HepG2 (cell line): ENCODE data around the gene ACOXL. TPM values are rescaled to one million over a fixed set of nuclear protein-coding genes. Genes with fewer than 3 reads are reported as not detected.

Source experiments
- AGO1 ChIP-seq: fragments of 200-400 bp; formaldehyde crosslinking; IDR thresholded peaks from 2 replicates; pipeline ENCODE4 v1.6.1; 2017; ENCODE audit warnings: mild to moderate bottlenecking, low read depth, low read length, moderate library complexity; ENCODE audit not compliant: poor library complexity, severe bottlenecking
- MYC ChIP-seq: sonication (generic); formaldehyde crosslinking; IDR thresholded peaks from 2 replicates; pipeline ENCODE4 v1.9.0; 2021; ENCODE audit warnings: missing genetic modification reagents, borderline replicate concordance
- ZMAT3 ChIP-seq: sonication (generic); formaldehyde crosslinking; conservative IDR thresholded peaks from 2 replicates; pipeline ENCODE4 v1.7.0; 2021; ENCODE audit warnings: missing genetic modification reagents
- ZNF101 ChIP-seq: sonication (generic); formaldehyde crosslinking; IDR thresholded peaks from 2 replicates; pipeline ENCODE4 v1.4.0; 2020; ENCODE audit warnings: mild to moderate bottlenecking, low read depth, missing genetic modification reagents, borderline replicate concordance
- polyA plus RNA-seq, 8 experiments: library from polyadenylated mRNA; depleted of rRNA in 3 of 8; stranded (reverse) in 7 of 8; unstranded in 1 of 8; fragments of >200 nt; fragmentation: Illumina TruSeq in 4 of 8; extraction: Trizol in 4 of 8; gene quantifications; 2 replicates each; pipeline versions ENCODE4 v1.2.1 to v1.2.3, GENCODE V29; 2011 to 2016; ENCODE audit warnings: low read depth in 4 of 8, missing spikeins in 1 of 8, mixed read lengths in 1 of 8; ENCODE audit not compliant: insufficient read depth in 1 of 8
- total RNA-seq, 5 experiments: library from RNA; depleted of rRNA; stranded (reverse); fragments of >200 nt; fragmentation: Illumina TruSeq; extraction: Trizol; gene quantifications; 2 replicates each; pipeline ENCODE4 v1.2.3, GENCODE V29; 2016; ENCODE audit warnings: low read depth in 1 of 5
- TF ChIP-seq, protein P1 (sequence below): sonication (generic); formaldehyde crosslinking; IDR thresholded peaks from 2 replicates; pipeline ENCODE4 v1.4.0; 2020; ENCODE audit warnings: mild to moderate bottlenecking, missing genetic modification reagents
- TF ChIP-seq, protein P2 (sequence below), 2 experiments: sonication (generic) in 1 of 2; formaldehyde crosslinking in 1 of 2; IDR thresholded peaks; 2 replicates each; pipeline versions ENCODE4 v1.4.0 to v1.6.1; 2018 to 2020; ENCODE audit warnings: missing genetic modification reagents in 2 of 2, borderline replicate concordance in 1 of 2, low read depth in 1 of 2, mild to moderate bottlenecking in 1 of 2, missing biosample characterization in 1 of 2
- TF ChIP-seq, protein P3 (sequence below): sonication (generic); formaldehyde crosslinking; IDR thresholded peaks from 2 replicates; pipeline ENCODE4 v1.4.0; 2020; ENCODE audit warnings: missing genetic modification reagents
- TF ChIP-seq, protein P4 (sequence below): sonication (generic); formaldehyde crosslinking; IDR thresholded peaks from 2 replicates; pipeline ENCODE4 v1.5.0; 2020; ENCODE audit warnings: mild to moderate bottlenecking, missing genetic modification reagents
- TF ChIP-seq, protein P5 (sequence below): sonication (generic); formaldehyde crosslinking; IDR thresholded peaks from 2 replicates; pipeline ENCODE4 v1.8.0; 2023; ENCODE audit warnings: mild to moderate bottlenecking, missing genetic modification reagents

Gene ACOXL
- total and polyA plus RNA-seq, 2 of the 13 experiments (the other 11 are each of a cell fraction or from before 2014, with no cell fraction given), result not detected

DNA sequence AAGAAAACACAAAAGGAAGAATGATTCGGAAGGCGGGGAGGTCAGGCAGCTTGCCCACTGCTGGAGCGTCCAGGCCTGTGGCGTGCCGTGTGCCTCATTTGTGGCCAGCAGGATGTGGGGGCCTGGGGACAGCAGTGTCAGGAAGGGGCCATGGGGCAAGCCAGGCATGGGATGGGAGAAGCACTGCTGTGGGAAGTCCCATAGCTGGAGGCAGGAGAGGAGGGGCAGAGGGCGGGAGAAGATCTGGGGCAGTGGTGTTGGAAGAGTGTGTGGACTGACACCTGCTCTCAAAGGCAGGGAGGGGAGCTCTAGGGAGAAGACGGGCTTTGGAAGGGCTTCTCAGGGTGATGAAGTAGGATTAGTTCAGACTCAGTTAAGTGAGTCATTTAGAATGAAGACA is 133.7 kb downstream of the ACOXL start (continued):
- TF ChIP-seq, protein P1, sequence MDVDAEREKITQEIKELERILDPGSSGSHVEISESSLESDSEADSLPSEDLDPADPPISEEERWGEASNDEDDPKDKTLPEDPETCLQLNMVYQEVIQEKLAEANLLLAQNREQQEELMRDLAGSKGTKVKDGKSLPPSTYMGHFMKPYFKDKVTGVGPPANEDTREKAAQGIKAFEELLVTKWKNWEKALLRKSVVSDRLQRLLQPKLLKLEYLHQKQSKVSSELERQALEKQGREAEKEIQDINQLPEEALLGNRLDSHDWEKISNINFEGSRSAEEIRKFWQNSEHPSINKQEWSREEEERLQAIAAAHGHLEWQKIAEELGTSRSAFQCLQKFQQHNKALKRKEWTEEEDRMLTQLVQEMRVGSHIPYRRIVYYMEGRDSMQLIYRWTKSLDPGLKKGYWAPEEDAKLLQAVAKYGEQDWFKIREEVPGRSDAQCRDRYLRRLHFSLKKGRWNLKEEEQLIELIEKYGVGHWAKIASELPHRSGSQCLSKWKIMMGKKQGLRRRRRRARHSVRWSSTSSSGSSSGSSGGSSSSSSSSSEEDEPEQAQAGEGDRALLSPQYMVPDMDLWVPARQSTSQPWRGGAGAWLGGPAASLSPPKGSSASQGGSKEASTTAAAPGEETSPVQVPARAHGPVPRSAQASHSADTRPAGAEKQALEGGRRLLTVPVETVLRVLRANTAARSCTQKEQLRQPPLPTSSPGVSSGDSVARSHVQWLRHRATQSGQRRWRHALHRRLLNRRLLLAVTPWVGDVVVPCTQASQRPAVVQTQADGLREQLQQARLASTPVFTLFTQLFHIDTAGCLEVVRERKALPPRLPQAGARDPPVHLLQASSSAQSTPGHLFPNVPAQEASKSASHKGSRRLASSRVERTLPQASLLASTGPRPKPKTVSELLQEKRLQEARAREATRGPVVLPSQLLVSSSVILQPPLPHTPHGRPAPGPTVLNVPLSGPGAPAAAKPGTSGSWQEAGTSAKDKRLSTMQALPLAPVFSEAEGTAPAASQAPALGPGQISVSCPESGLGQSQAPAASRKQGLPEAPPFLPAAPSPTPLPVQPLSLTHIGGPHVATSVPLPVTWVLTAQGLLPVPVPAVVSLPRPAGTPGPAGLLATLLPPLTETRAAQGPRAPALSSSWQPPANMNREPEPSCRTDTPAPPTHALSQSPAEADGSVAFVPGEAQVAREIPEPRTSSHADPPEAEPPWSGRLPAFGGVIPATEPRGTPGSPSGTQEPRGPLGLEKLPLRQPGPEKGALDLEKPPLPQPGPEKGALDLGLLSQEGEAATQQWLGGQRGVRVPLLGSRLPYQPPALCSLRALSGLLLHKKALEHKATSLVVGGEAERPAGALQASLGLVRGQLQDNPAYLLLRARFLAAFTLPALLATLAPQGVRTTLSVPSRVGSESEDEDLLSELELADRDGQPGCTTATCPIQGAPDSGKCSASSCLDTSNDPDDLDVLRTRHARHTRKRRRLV (CRISPR knock-in tag), result no peak
- TF ChIP-seq, protein P2, sequence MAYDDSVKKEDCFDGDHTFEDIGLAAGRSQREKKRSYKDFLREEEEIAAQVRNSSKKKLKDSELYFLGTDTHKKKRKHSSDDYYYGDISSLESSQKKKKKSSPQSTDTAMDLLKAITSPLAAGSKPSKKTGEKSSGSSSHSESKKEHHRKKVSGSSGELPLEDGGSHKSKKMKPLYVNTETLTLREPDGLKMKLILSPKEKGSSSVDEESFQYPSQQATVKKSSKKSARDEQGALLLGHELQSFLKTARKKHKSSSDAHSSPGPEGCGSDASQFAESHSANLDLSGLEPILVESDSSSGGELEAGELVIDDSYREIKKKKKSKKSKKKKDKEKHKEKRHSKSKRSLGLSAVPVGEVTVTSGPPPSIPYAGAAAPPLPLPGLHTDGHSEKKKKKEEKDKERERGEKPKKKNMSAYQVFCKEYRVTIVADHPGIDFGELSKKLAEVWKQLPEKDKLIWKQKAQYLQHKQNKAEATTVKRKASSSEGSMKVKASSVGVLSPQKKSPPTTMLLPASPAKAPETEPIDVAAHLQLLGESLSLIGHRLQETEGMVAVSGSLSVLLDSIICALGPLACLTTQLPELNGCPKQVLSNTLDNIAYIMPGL (CRISPR knock-in tag; IDR thresholded peaks at IDR 0.05; ENCODE audit: borderline replicate concordance in 1 of 2, low read depth in 1 of 2), result no peak
- TF ChIP-seq ZMAT3 (no peak), AGO1 (no peak), MYC (CRISPR knock-in tag) (no peak), ZNF101 (CRISPR knock-in tag) (no peak)
- TF ChIP-seq, protein P3, sequence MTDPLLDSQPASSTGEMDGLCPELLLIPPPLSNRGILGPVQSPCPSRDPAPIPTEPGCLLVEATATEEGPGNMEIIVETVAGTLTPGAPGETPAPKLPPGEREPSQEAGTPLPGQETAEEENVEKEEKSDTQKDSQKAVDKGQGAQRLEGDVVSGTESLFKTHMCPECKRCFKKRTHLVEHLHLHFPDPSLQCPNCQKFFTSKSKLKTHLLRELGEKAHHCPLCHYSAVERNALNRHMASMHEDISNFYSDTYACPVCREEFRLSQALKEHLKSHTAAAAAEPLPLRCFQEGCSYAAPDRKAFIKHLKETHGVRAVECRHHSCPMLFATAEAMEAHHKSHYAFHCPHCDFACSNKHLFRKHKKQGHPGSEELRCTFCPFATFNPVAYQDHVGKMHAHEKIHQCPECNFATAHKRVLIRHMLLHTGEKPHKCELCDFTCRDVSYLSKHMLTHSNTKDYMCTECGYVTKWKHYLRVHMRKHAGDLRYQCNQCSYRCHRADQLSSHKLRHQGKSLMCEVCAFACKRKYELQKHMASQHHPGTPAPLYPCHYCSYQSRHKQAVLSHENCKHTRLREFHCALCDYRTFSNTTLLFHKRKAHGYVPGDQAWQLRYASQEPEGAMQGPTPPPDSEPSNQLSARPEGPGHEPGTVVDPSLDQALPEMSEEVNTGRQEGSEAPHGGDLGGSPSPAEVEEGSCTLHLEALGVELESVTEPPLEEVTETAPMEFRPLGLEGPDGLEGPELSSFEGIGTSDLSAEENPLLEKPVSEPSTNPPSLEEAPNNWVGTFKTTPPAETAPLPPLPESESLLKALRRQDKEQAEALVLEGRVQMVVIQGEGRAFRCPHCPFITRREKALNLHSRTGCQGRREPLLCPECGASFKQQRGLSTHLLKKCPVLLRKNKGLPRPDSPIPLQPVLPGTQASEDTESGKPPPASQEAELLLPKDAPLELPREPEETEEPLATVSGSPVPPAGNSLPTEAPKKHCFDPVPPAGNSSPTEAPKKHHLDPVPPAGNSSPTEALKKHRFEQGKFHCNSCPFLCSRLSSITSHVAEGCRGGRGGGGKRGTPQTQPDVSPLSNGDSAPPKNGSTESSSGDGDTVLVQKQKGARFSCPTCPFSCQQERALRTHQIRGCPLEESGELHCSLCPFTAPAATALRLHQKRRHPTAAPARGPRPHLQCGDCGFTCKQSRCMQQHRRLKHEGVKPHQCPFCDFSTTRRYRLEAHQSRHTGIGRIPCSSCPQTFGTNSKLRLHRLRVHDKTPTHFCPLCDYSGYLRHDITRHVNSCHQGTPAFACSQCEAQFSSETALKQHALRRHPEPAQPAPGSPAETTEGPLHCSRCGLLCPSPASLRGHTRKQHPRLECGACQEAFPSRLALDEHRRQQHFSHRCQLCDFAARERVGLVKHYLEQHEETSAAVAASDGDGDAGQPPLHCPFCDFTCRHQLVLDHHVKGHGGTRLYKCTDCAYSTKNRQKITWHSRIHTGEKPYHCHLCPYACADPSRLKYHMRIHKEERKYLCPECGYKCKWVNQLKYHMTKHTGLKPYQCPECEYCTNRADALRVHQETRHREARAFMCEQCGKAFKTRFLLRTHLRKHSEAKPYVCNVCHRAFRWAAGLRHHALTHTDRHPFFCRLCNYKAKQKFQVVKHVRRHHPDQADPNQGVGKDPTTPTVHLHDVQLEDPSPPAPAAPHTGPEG (CRISPR knock-in tag), result no peak
- TF ChIP-seq, protein P4, sequence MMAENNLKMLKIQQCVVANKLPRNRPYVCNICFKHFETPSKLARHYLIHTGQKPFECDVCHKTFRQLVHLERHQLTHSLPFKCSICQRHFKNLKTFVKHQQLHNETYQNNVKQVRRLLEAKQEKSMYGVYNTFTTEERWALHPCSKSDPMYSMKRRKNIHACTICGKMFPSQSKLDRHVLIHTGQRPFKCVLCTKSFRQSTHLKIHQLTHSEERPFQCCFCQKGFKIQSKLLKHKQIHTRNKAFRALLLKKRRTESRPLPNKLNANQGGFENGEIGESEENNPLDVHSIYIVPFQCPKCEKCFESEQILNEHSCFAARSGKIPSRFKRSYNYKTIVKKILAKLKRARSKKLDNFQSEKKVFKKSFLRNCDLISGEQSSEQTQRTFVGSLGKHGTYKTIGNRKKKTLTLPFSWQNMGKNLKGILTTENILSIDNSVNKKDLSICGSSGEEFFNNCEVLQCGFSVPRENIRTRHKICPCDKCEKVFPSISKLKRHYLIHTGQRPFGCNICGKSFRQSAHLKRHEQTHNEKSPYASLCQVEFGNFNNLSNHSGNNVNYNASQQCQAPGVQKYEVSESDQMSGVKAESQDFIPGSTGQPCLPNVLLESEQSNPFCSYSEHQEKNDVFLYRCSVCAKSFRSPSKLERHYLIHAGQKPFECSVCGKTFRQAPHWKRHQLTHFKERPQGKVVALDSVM, result no peak
- TF ChIP-seq, protein P5, sequence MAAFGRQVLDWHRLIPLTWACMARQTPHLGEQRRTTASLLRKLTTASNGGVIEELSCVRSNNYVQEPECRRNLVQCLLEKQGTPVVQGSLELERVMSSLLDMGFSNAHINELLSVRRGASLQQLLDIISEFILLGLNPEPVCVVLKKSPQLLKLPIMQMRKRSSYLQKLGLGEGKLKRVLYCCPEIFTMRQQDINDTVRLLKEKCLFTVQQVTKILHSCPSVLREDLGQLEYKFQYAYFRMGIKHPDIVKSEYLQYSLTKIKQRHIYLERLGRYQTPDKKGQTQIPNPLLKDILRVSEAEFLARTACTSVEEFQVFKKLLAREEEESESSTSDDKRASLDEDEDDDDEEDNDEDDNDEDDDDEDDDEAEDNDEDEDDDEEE (CRISPR knock-in tag), result no peak
